K562 (cell line): ENCODE data around the gene LENG8. TPM values are rescaled to one million over a fixed set of nuclear protein-coding genes. Genes with fewer than 3 reads are reported as not detected.

ENCODE experiments used
- ATAC-seq: fragments of 200-7000 bp; cut with Tn5 transposase; 3 replicates; pipeline ENCODE4 v1.9.1; 2020; ENCODE audit warnings: moderate library complexity
- BruUV-seq: library from RNA; stranded (reverse); fragments of 400-500 nt; replicated peaks from 2 replicates; lab custom pipeline; 2021; lab: Mats Ljungman, UMichigan
- CTCF ChIA-PET: fragments of 300-600 bp; formaldehyde crosslinking; extraction: SDS; loops from one replicate; lab custom pipeline; 2021; ENCODE audit warnings: low intra/inter-chr PET ratio; lab: Yijun Ruan, JAX
- POLR2A ChIA-PET: fragments of 300-600, 350-650 bp; sonication (Branson Sonifier 250); formaldehyde crosslinking; extraction: SDS; loops from one replicate; lab custom pipeline; 2021; ENCODE audit warnings: antibody characterized with exemption, inconsistent platforms; lab: Yijun Ruan, JAX
- DNase-seq, 4 experiments: peaks; one replicate each; pipeline versions ENCODE4 v3.0.0 to v3.0.0-alpha.2; 2011 to 2018; ENCODE audit warnings: low spot score in 3 of 4, mixed read lengths in 3 of 4; ENCODE audit errors: extremely low read depth in 1 of 4
- FAIRE-seq: peaks from 2 replicates; lab custom pipeline; 2011; peaks lifted over from hg19 to GRCh38; lab: Jason Lieb, UNC
- H2AFZ ChIP-seq: 2 replicates; pipeline ENCODE4 v1.6.0; 2011; ENCODE audit warnings: low read depth, low read length, control low read depth, inconsistent platforms
- H3K27ac ChIP-seq: fragments of 200-600 bp; 3 replicates; pipeline ENCODE4 v1.8.0; 2011; ENCODE audit warnings: low read depth, mild to moderate bottlenecking, control low read depth, inconsistent platforms, low read length, moderate library complexity, mixed read lengths; ENCODE audit errors: extremely low read depth
- H3K27me3 ChIP-seq, 2 experiments: fragments of 300-600 bp in 1 of 2; 2 replicates in 1 of 2; 3 replicates in 1 of 2; pipeline versions ENCODE4 v1.6.0 to v1.8.0; 2011; ENCODE audit warnings: inconsistent platforms in 2 of 2, low read length in 2 of 2, mild to moderate bottlenecking in 1 of 2, mixed read lengths in 1 of 2, moderate library complexity in 1 of 2; ENCODE audit not compliant: control insufficient read depth in 2 of 2, insufficient read depth in 2 of 2
- H3K36me3 ChIP-seq: fragments of 300-600 bp; 3 replicates; pipeline ENCODE4 v1.8.0; 2011; ENCODE audit warnings: mild to moderate bottlenecking, low read length, inconsistent platforms; ENCODE audit not compliant: control insufficient read depth, insufficient read depth
- H3K4me1 ChIP-seq, 2 experiments: fragments of 200-600 bp in 1 of 2; replicated peaks in 1 of 2; 2 replicates in 1 of 2; 3 replicates in 1 of 2; pipeline versions ENCODE4 v1.5.1 to v1.8.0; 2011; ENCODE audit warnings: inconsistent platforms in 2 of 2, low read length in 2 of 2, mild to moderate bottlenecking in 1 of 2, mixed read lengths in 1 of 2, moderate library complexity in 1 of 2; ENCODE audit not compliant: control insufficient read depth in 2 of 2, insufficient read depth in 2 of 2
- H3K4me2 ChIP-seq: 2 replicates; pipeline ENCODE4 v1.6.1; 2011; ENCODE audit warnings: low read length, control low read depth, inconsistent platforms, mixed read lengths; ENCODE audit not compliant: insufficient read depth
- H3K4me3 ChIP-seq: fragments of 200-600 bp; sonication (generic), shearing (Covaris generic); 2 replicates; pipeline ENCODE4 v1.5.1; 2016; ENCODE audit warnings: control low read depth, inconsistent platforms
- H3K79me2 ChIP-seq: fragments of 200-600 bp; 3 replicates; pipeline ENCODE4 v1.8.0; 2011; ENCODE audit warnings: low read length, inconsistent platforms; ENCODE audit not compliant: control insufficient read depth, insufficient read depth
- H3K9ac ChIP-seq, 2 experiments: 2 replicates each; pipeline versions ENCODE4 v1.6.0 to v1.6.1; 2011; ENCODE audit warnings: low read depth in 2 of 2, low read length in 2 of 2, control low read depth in 1 of 2, inconsistent platforms in 1 of 2, mild to moderate bottlenecking in 1 of 2, mixed read lengths in 1 of 2; ENCODE audit not compliant: insufficient read depth in 1 of 2
- H3K9me1 ChIP-seq: one replicate; pipeline ENCODE4 v1.6.0; 2011; ENCODE audit warnings: inconsistent platforms, mild to moderate bottlenecking, low read length, moderate library complexity; ENCODE audit not compliant: control insufficient read depth, insufficient read depth
- H3K9me3 ChIP-seq: replicated peaks from 2 replicates; pipeline ENCODE4 v1.5.1; 2011; ENCODE audit warnings: low read depth, low read length, inconsistent platforms; ENCODE audit not compliant: control insufficient read depth, insufficient read depth
- H4K20me1 ChIP-seq: replicated peaks from 2 replicates; pipeline ENCODE4 v1.6.1; 2011; ENCODE audit warnings: low read length, inconsistent platforms, mixed read lengths; ENCODE audit not compliant: control insufficient read depth, insufficient read depth
- AFF1 ChIP-seq, 2 experiments: fragments of 450-650 bp; IDR thresholded peaks; 2 replicates each; pipeline ENCODE4 v1.6.1; 2018; ENCODE audit warnings: mild to moderate bottlenecking in 2 of 2, low read depth in 1 of 2; ENCODE audit not compliant: partially characterized antibody in 2 of 2
- ARID2 ChIP-seq: fragments of 450-650 bp; IDR thresholded peaks from 2 replicates; pipeline ENCODE4 v1.6.1; 2017; ENCODE audit warnings: antibody characterized with exemption, mild to moderate bottlenecking
- MYBL2 ChIP-seq, 2 experiments: fragments of 450-650 bp in 1 of 2; sonication (generic) in 1 of 2; formaldehyde crosslinking in 1 of 2; IDR thresholded peaks; 2 replicates each; pipeline versions ENCODE4 v1.6.1 to v1.8.1; 2017 to 2022; ENCODE audit warnings: borderline replicate concordance in 1 of 2, inconsistent platforms in 1 of 2, low read depth in 1 of 2, mild to moderate bottlenecking in 1 of 2, missing genetic modification reagents in 1 of 2, moderate library complexity in 1 of 2
- PKNOX1 ChIP-seq: fragments of 450-650 bp; IDR thresholded peaks from 2 replicates; pipeline ENCODE4 v1.6.1; 2016
- PTBP1 ChIP-seq: fragments of 200-400 bp; formaldehyde crosslinking; IDR thresholded peaks from 2 replicates; pipeline ENCODE4 v1.6.1; 2017; ENCODE audit warnings: low read depth, low read length
- RB1 ChIP-seq: fragments of 450-650 bp; IDR thresholded peaks from 2 replicates; pipeline ENCODE4 v1.6.1; 2017; ENCODE audit warnings: low read depth, mild to moderate bottlenecking
- SIN3A ChIP-seq, 2 experiments: fragments of 150-350 bp in 1 of 2; IDR thresholded peaks; 2 replicates each; pipeline ENCODE4 v1.6.1; 2011 to 2016; ENCODE audit warnings: borderline replicate concordance in 2 of 2, low read depth in 2 of 2, low read length in 2 of 2, mild to moderate bottlenecking in 2 of 2, moderate library complexity in 2 of 2; ENCODE audit not compliant: control insufficient read depth in 1 of 2
- SMARCA4 ChIP-seq: fragments of 450-650 bp; IDR thresholded peaks from 2 replicates; pipeline ENCODE4 v1.6.1; 2016
- TSC22D4 ChIP-seq: fragments of 450-650 bp; IDR thresholded peaks from 2 replicates; pipeline ENCODE4 v1.6.1; 2016; ENCODE audit warnings: missing genetic modification characterization, missing biosample characterization, control low read depth
- VEZF1 ChIP-seq: fragments of 200-800 bp; sonication (Bioruptor generic); IDR thresholded peaks from 2 replicates; pipeline ENCODE4 v1.6.1; 2017; ENCODE audit warnings: missing genetic modification characterization, missing compliant biosample characterization
- ZFX ChIP-seq: sonication (generic); formaldehyde crosslinking; IDR thresholded peaks from 2 replicates; pipeline ENCODE4 v1.8.0; 2022; ENCODE audit warnings: mild to moderate bottlenecking, missing genetic modification reagents, moderate library complexity
- ZNF644 ChIP-seq: fragments of 200-800 bp; sonication (Bioruptor generic); IDR thresholded peaks from 2 replicates; pipeline ENCODE4 v1.6.1; 2016; ENCODE audit warnings: low read depth, missing genetic modification characterization, missing compliant biosample characterization
- ZNF830 ChIP-seq: fragments of 250-450 bp; sonication (Bioruptor Pico); IDR thresholded peaks from 2 replicates; pipeline ENCODE4 v1.5.0; 2021; ENCODE audit warnings: mild to moderate bottlenecking
- ZSCAN29 ChIP-seq: fragments of 450-650 bp; IDR thresholded peaks from 2 replicates; pipeline ENCODE4 v1.6.1; 2017
- WGBS: fragments of 100-300 bp; shearing (Covaris generic); methylation state at CpG from one replicate; pipeline ENCODE4 v1.1.6; 2016; ENCODE audit warnings: low coverage, mixed read lengths; ENCODE audit not compliant: insufficient coverage; ENCODE audit errors: missing lambda C conversion rate; 5-methylcytosine and 5-hydroxymethylcytosine counted together
- in situ Hi-C: fragments of 300-500 bp; cut with MboI; formaldehyde crosslinking; loops from 4 replicates; pipeline ENCODE4 v1.15.0; 2018; ENCODE audit warnings: inconsistent platforms, mixed read lengths
- intact Hi-C: fragments of 100-400 bp; cut with micrococcal nuclease; formaldehyde crosslinking; loops from 2 replicates; pipeline ENCODE4 v1.14.2; 2022
- polyA plus RNA-seq, 8 experiments: library from polyadenylated mRNA; depleted of rRNA in 4 of 8; stranded (reverse) in 5 of 8; unstranded in 3 of 8; fragments of >200 nt; fragmentation: Nextera tagmentation in 2 of 8; fragmentation: Illumina TruSeq in 1 of 8; extraction: Ambion mirVana in 2 of 8; extraction: Trizol in 1 of 8; gene quantifications; 2 replicates each; pipeline versions ENCODE4 v1.2.1 to v1.2.3, GENCODE V29; 2011 to 2014; ENCODE audit warnings: inconsistent platforms in 1 of 8, missing spikeins in 1 of 8
- total RNA-seq, 7 experiments: library from RNA; depleted of rRNA in 6 of 7; stranded (reverse); fragments of >200 nt in 6 of 7; fragmentation: Illumina TruSeq in 2 of 7; extraction: Trizol in 2 of 7; gene quantifications; 2 replicates each; pipeline versions ENCODE4 v1.2.1 to v1.2.3, GENCODE V29; 2011 to 2021; ENCODE audit warnings: low replicate concordance in 1 of 7

The LENG8 gene
- total and polyA plus RNA-seq, 9 of the 15 experiments (the other 6 are each of a cell fraction or from before 2014, with no cell fraction given): 0.74 to 146 (median 28.1) TPM

GRCh38 chr19:54448040-54448773, 792 bp upstream of the LENG8 start:
- Histone ChIP-seq H3K9me3 (no peaks in the 10 kb centered on the region), H3K9me1 (peaks cover 10% of the 10 kb centered on the region), H2AFZ (peak overlapping the region; percentile 98), H3K36me3 (peaks cover 55% of the 10 kb centered on the region), H3K27me3 (no peaks in the 10 kb centered on the region), H3K4me1 (peaks cover 19 to 34% of the 10 kb centered on the region in 2 experiments; a peak in 4 of 5 replicates), H4K20me1 (peaks cover 23% of the 10 kb centered on the region), H3K79me2 (peaks cover 70% of the 10 kb centered on the region), H3K27ac (peak overlapping the region; percentile 97), H3K4me3 (peak overlapping the region; percentile 72), H3K9ac (peak overlapping the region; percentile 93 to 100), H3K4me2 (peak overlapping the region; percentile 88)
- 1% methylated on average over 34 of the region's 34 CpGs for WGBS
- DNase-seq: peak; percentile 59 to 70 (median 68)
- CTCF ChIA-PET: no interaction called here
- peak; percentile 60 for ATAC-seq
- intact Hi-C loops: no loop called here
- POLR2A ChIA-PET: interaction anchor here (0.6 to 3.3 kb wide), 14 partner anchors 8 to 512 kb away, joined by 3 to 16 read pairs (median 6); partner anchors contain the start of gene LENG9
- in situ Hi-C loops: no loop called here
- FAIRE-seq: peak; percentile 80
- TSS peak; percentile 66 for BruUV-seq
- TF ChIP-seq ZFX (no peak), RB1 (0 out of 2 replicates have a peak, but pooled peaks have one; percentile 11), PTBP1 (no peak), ZSCAN29 (no peak), SMARCA4 (peak; percentile 50; the same call in 1 of the 2 replicates), ZNF644 (tag) (no peak), VEZF1 (CRISPR knock-in tag) (peak; percentile 59), MYBL2 (IDR thresholded peaks at IDR 0.05; ENCODE audit: low read depth) (no peak), MYBL2 (CRISPR knock-in tag; IDR thresholded peaks at IDR 0.05; ENCODE audit: borderline replicate concordance) (no peak), SIN3A (IDR thresholded peaks at IDR 0.05; ENCODE audit: borderline replicate concordance in 2 of 2, control insufficient read depth in 1 of 2, low read depth in 2 of 2, low read length in 2 of 2) (peak; percentile 41 to 54; a peak in 2 of 4 replicates), ARID2 (0 out of 2 replicates have a peak, but pooled peaks have one; percentile 15), ZNF830 (CRISPR knock-in tag) (no peak), TSC22D4 (tag) (no peak), PKNOX1 (0 out of 2 replicates have a peak, but pooled peaks have one; percentile 18), AFF1 (IDR thresholded peaks at IDR 0.05; ENCODE audit: low read depth in 1 of 2, partially characterized antibody in 2 of 2) (peak in 1 of 2 experiments; percentile 63)
